ENCODE data around the gene C4orf50. TPM values are rescaled to one million over a fixed set of nuclear protein-coding genes. Genes with fewer than 3 reads are reported as not detected.

The C4orf50 gene
- total and polyA plus RNA-seq, 2 experiments from 2014 or later: 0.06 to 0.31 TPM

- TF ChIP-seq ZNF462 (CRISPR knock-in tag; IDR thresholded peaks at IDR 0.05) (no peak), EZH2 (IDR thresholded peaks at IDR 0.05; ENCODE audit: low read depth, unreplicated experiment) (no peak), ZNF331 (CRISPR knock-in tag; IDR thresholded peaks at IDR 0.05; ENCODE audit: low read depth) (no peak), JUNB (IDR thresholded peaks at IDR 0.05; ENCODE audit: unreplicated experiment) (no peak), REST (IDR thresholded peaks at IDR 0.05; ENCODE audit: unreplicated experiment) (no peak), CTCF (conservative IDR thresholded peaks at IDR 0.05; ENCODE audit: low read depth in 2 of 2) (no peak), POLR2AphosphoS5 (IDR thresholded peaks at IDR 0.05; ENCODE audit: low read depth) (no peak), STAT1 (IDR thresholded peaks at IDR 0.05; ENCODE audit: unreplicated experiment) (no peak), ZNF114 (CRISPR knock-in tag; IDR thresholded peaks at IDR 0.05) (no peak), NANOG (IDR thresholded peaks at IDR 0.05; ENCODE audit: borderline replicate concordance) (no peak), EZH2phosphoT487 (IDR thresholded peaks at IDR 0.05; ENCODE audit: unreplicated experiment) (no peak)
These were observed 165.6 kb downstream of the C4orf50 start (continued) for GRCh38 chr4:5852523-5853202.

Data from GM23338 (cell line).